Stimulated activated CD8-positive, alpha-beta memory T cell treated with anti-CD3 and anti-CD28 coated beads, Interleukin-12 subunit alpha, Interleukin-12 subunit beta, amount 100 ng/mL, for 4 hours (primary cell): ENCODE measurements around the gene SLC22A5.
A peak's percentile ranks its signal among the peaks of the same experiment; 100 is the strongest.
"Not testable (repeated sequence)": the region's sequence is repeated elsewhere in the genome, so short reads cannot be mapped to it uniquely, and the experiment has no call there.

Experiments
- DNase-seq: peaks from one replicate; pipeline ENCODE4 v3.0.0-alpha.2; 2020; ENCODE audit warnings: low read depth

SLC22A5 gene

GRCh38 chr5:132428484-132429462, 59.3 kb downstream of the SLC22A5 start:
- DNase-seq = no peak

- DNase-seq = no peak
Observed at GRCh38 chr5:132429463-132430440, 60.2 kb downstream of the SLC22A5 start.

DNA sequence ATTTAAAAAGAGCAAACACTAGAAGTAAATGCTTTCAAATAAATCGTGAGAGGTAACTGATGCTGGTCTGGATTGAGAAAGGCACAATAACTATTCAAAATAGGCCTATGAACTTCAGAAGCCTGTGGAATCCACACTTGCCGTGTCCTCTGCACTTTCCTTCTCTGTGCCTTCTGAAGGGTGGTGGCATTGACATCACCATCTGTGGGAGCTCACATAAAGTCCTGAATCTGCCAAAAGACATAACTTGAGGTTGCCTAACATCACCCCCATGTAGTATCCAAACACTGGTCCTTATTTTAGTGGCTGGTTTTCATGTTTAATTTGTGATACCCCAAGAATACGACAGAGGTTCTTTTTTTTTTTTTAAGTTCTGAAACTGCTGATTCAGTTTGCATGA, 61.2 kb downstream of the SLC22A5 start:
- no peak for DNase-seq

DNA sequence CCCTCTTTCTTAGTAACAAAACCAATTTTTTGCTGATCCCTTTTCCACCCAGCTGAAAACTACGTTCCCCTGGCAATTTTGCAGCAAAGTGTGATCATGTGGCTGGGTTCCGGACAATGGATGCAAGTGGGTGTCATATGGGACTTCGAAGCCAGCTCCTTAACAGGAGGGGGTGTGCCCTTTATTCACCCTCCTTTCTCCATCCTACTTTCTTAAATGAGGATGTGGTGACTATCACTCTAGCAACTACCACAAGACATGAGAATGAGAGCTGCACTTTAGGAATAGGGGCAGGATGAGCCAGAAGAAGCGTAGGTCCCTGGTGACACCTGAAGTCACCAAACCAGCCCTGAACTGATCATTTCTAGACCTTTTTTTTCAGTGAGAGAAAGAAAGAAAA, 62.1 kb downstream of the SLC22A5 start:
- DNase-seq = no peak

DNA sequence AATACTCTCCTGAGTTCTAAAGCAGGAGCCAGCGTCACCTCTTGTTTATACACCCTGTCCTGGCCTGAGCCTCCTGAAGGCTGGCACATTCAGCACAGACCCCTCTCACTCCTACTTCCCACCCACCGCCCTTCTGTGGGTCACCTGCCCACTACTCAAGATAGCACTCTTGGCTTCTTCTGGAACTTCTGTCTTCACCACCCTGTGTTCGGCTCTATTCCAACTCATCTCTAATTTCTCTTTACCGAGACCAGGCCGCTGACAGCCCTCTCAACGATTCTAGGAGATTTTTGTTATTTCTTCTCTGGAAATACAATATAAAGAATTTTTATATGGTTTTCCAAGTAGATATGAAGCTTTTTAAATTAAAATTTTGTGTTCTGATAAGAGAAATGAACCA, 63.6 kb downstream of the SLC22A5 start:
- DNase-seq = no peak

DNA sequence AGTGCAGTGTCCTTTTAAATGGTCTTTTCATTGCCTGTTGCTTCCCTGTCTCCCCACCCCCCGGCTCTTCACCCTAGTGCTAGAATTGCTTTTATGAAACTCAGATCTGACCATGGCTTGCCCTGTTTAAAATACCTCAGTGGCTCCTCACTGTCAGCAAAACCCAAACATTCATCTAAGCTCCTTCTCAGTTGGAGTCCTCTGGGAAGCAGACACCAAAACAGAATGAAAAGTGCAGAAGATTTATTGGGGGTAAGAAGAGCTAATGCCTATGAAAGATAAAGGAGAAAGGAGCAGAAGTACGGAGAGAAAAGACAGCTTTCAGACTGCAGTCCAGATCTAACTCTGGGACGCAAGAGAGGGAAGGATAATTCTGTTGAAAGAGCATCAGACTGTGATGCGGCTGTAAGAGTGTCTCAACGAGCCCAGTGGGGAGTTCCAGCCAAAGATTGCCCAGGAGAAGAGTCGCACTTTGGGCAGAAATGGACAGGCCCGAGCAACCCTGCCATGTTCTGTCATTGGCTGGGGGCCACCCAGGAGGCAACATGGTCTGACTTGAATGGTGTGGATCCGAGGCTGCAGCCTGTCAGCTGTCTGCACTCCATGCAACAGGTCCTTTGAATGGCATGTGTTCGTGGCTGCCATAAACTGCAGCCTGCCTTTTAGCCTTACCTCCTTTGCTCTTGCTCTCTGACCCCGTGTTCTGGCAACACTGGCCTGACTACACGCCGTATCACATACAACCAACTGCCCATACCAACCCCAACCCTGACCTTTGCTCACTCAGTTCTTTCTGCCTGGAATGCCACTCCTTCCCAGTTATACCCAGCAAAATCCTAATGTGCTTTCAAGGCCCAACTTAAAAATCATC, 65.1 kb downstream of the SLC22A5 start:
- no peak for DNase-seq

DNA sequence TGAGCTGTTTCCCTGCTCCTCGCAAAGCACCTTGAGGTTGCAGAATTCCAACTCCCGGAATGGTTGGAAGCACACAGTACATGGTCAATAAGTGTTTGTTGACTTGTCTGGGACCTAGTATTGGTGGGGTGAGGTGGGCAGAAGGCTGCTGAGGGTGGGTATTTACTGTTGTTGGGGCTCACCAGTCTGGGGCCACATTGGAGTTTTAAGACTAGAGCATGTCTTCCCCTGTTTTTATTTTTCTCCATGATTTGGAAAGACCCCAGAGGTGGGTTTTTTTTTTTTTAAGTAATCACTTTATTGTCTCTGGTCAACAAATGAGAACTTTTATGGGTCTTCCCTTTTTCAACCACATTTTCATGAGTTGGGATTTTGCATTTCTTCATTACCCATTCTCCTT, 65.9 kb downstream of the SLC22A5 start:
- DNase-seq = no peak

DNA sequence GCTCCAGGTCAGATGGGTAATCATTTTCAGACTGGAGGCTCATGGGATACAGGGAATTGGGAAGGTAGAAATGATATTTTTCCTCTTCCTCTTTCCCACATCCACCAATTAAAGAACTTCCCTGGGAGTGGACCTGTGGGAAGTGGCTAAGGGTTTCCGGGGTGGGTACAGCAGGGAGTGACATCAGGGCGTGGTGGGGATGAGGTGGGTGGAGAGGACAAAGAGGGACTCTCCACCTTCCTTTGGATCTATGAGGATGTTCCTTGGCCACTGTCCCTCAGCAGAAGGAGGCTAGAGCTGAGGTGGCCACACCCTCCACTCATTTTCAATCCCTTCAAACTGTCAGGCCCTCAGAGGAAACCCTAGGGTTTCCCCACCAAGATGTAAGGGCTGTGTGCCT, 66.4 kb downstream of the SLC22A5 start:
- DNase-seq = no peak

- DNase-seq = no peak
Observed at GRCh38 chr5:132436936-132437335, 67.4 kb downstream of the SLC22A5 start.

GRCh38 chr5:132437604-132438266, 68.2 kb downstream of the SLC22A5 start:
- peak; percentile 53 for DNase-seq

- not testable (repeated sequence) for DNase-seq
Observed at GRCh38 chr5:132438267-132438645, 68.7 kb downstream of the SLC22A5 start.

DNA sequence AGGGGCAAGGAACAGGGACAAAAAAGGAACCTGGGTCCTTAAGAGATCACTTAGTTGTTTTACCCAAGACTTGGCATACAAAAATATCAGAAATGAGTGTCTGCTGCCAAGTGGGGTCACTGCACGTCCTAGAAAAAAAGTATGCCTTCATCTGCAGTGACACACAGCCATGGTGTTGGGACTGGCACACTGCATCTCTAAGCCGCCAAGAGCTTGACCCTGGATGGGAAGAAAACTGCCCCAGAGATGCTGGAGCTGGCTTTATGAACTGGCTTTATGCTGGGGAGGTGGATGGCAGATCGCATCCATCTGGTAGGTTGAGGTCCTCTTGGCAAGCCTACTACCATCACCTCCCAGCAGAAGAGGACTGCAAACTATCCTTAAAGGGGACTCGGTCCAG, 69.4 kb downstream of the SLC22A5 start:
- no peak for DNase-seq

DNA sequence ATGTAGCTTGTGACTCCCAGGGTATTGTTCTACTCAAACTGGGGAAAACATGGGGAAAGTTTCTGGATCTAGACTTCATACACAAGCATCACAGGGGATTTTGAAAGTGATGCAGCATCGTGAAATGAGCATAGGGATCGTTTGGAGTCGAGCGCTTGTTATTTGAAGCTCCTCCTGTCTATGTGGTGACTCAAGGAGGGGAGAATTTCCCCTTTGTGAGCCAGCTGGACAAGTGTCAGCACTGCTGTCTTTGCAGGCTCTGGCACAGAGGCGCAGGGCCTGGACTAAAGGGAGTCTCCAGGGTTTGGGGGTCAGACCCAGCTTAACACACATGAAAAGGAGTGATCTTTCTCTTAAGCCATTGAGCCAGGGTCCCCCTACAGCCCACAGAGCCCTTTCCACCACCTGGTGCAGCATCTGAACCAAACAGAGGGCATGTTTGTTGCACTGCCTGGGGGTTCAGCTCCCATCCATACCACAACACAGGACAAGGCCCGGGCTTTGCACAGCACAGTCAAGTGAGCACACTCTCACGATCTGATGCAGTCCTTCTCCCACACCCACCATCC, 70.1 kb downstream of the SLC22A5 start:
- no peak for DNase-seq

DNA sequence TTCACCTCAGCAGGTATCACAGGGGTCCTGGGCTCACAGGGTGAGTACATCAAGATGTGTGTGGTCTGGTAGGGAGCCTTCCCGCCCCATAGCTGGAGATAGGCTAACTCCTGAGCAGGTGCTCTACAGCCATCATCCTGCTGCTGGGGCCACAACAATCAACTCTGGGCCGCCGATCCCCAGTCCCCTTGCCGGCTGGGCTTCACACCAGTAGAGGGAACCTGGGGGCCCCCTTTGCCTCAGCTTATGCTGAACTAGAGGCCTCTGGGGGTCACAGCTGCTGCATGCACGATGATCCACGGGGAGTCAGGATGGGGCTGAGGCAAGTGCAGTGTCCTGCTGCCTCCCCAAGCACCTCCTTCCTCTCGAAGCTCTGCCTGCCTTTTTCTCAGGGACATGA, 74.6 kb downstream of the SLC22A5 start:
- no peak for DNase-seq
